ELR (cell line): ENCODE results near the gene SEPTIN2.
A peak's percentile ranks its signal among the peaks of the same experiment; 100 is the strongest.

Experiments used
- DNase-seq: peaks from one replicate; pipeline ENCODE4 v3.0.0-alpha.2; 2015; ENCODE audit warnings: low read depth

The SEPTIN2 gene

DNA sequence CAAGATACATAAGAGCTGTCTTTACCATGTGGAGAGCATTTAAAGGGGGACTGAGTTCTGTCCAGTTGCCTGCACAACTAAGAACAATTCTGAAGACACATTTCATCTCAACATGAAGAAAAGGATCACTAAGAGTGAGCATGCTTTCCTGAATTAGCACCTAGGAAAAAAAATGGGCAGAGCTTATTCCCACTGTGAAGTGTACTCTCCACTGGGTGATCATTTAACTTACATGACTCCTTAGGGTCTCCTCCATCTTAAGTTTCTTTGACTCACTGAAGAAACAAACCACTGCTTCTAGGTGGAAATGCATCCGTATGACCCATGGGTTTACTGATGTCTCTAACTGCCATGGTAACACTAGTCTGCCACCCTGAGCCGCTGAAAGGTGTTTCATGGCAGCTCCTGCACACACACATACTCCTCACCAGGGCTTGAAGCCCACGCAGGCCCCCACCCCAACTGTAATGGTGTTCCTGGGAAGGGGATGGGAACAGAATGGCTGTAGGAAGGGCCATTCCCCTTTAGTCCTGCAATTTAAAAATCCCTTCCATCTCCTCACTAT, 27.3 kb upstream of the SEPTIN2 start:
- DNase-seq: no peak

DNA sequence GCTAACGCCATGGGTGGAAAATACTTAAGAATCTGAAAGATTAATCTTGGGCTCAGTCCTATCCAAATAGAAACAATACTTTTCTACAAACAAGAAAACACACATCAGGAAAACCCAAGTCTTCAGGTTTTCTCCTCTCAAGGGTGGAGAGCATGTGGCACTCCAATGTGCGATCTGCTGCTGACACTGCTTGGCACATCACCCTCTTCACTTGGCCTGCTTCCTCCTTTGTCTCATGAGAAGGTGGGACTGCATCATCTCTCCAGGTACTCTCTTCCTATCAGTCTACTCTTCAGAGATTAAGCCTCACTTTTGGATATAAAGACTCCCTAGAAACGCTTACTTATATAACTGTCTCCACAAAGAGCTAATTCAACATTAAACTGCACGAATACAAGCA, 26.7 kb upstream of the SEPTIN2 start:
- no peak for DNase-seq

DNA sequence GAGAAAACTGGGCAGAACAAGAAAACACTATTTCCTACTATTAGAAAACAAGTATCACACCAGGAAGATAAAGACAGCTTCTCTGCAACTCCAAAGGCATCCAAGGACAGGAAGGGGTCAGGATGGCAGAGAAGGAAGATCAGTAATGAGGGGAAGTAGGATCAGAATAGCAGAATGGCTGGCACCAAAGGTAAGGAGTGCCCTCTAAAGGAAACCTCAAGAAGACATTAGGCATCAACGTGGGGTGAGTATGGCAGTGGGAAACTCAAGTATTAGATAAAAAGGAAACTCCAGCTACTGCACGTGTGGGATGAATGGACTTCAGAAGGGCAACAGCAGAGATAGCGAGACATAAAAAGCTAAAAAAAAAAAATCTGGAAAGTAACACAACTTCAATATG, 26.1 kb upstream of the SEPTIN2 start:
- no peak for DNase-seq

DNA sequence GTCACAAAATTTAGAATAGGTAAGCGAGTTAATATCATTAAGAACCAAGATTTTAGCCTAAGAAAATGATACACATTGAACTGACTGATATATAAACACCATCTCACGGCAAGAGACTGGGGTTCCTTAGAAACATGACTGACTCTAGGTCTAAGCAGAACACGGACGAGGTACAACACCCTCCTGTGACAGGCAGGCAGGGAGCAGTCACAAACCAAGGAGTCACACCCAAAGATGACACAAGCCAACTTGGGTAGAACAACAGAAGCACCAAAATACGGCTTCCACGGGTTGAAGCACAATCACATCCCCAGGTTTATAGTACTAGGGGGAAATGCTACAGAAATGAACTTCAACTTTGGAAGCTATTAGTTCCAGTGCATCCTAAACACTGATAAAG, 24.6 kb upstream of the SEPTIN2 start:
- no peak for DNase-seq

DNA sequence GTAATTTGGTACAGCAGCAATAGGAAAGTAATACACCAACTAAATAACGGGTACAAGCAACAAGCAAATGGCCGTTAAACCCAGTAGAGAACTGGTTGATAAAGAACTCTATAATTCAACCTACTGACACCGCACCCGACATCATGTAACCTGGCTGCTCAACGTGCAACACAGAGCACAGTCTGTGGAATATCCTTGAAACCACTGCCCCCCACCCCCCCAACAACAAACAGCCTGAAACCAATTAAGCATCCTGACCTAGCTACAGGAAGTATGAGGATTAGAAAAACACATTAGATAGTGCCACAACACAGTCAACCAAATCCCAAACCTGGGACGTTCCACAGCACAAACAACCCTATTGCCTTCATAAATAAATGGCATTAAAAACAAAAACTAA, 23.7 kb upstream of the SEPTIN2 start:
- no peak for DNase-seq

DNA sequence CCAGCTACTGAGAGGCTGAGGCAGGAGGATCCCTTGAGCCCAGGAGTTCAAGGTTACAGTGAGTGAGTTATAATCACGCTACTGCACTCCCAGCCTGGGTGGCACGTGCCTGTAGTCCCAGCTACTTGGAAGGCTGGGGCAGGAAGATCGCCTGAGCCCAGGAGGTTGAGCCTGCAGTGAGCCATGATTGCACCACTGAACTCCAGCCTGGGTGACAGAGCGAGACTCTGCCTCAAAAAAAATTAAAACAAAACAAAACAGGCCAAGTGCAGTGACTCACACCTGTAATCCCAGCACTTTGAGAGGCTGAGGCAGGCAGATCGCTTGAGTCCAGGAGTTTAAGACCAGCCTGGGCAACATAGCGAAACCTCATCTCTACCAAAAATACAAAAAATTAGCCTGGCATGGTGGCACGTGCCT, 22.3 kb upstream of the SEPTIN2 start:
- DNase-seq: peak; percentile 63

DNA sequence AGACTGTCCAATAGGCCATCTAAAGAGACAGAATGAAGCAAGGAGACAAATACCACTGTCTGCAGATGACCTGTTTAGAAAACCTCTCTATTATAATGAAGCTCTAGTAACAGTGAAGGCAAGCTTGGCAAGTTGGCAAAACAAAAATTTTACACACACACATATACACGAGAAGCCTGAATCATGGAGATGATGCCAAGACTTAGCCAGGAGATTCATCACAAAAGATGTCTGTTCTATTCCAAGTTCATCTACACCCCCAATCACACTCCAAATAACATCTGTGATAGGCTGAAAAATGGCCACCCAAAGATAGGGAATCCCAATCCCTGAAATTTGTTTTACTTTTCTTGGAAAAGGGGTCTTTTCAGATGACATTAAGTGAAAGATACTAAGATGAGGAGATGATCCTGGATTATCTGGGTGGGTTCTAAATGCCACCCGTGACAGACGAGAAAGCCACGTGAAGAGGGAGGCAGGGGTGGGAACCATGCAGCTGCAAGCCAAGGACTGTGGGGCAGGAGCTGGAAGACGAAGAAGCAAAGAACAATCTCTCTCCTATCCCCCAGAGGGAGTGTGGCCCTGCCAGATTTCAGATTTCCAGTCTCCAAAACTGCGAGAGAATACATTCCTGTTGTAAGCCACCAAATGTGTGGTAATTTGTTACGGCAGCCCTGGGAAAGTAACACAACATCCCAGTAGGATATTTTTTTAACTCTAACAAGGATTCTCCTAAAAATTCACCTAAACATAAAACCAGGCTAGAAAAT, 20.2 kb upstream of the SEPTIN2 start:
- DNase-seq: no peak

DNA sequence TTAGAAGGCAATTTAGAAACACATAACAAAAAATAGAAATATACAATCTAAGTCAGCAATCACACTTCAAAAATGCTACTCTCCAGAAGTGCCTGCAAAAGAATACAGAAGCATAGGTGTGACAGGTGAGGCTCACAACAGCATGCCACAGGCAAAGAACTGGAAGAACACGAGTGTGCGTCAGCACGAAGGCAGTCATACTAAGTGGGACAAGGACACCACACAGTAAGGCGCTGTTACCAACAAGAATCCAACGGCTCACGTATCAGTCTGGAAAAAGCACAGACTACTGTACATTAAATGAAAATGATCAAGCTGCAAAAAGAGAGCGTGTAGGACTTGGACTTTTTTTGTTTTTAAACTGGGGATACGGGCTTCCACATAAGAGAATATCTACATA, 19.0 kb upstream of the SEPTIN2 start:
- no peak for DNase-seq

DNA sequence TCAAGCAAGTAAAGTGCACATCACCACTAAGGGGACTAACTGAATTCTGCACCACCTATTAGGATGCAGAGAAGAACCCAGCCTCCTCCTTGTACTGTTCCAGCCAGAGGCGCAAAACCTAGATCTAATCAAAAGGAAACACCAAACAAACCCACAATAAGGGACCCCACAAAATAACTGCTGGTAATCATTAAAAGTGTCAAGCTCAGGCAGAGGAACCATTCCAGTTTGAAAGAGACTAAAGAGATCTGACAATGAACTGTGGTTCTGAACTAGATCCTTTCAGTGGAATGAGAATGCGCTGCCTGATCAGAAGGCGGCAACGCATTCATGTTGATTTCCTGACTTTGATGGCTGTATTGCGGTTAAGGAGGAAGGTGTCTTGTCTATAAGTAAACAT, 17.1 kb upstream of the SEPTIN2 start:
- DNase-seq: no peak

DNA sequence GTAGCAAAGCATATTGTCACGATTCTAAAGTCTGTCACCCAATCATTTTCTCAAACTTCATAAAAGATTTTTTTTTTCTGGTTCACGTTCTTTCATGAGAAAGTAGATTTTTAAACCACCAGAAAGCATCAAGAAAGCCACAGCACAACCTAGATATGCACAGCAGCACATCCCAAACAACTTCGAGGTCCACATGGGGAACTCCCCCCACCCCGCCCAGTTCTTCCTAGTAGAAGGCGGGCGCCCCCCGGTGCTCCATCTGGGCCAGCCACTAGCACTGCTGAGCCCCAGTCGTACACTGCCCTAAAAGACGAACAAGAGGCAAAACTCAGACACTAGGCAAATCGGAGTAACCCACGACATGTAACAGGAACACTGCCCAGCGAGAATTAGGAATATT, 15.7 kb upstream of the SEPTIN2 start:
- no peak for DNase-seq

DNA sequence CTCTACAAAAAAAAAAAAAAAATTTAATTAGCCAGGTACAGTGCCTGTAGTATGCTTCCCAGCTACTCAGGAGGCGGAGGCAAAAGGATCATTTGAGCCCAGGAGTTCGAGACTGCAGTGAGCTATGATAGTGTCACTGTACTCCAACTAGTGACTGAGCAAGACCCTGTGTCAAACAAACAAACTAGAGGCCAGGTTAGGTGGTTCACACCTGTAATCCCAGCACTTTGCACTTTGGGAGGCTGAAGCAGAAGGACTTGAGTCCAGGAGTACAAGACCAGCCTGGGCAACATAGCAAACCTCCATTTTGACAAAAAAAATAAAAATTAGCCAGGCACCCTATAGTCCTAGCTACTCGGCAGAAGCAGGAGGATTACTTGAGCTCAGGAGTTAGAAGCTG, 13.6 kb upstream of the SEPTIN2 start:
- DNase-seq: no peak

DNA sequence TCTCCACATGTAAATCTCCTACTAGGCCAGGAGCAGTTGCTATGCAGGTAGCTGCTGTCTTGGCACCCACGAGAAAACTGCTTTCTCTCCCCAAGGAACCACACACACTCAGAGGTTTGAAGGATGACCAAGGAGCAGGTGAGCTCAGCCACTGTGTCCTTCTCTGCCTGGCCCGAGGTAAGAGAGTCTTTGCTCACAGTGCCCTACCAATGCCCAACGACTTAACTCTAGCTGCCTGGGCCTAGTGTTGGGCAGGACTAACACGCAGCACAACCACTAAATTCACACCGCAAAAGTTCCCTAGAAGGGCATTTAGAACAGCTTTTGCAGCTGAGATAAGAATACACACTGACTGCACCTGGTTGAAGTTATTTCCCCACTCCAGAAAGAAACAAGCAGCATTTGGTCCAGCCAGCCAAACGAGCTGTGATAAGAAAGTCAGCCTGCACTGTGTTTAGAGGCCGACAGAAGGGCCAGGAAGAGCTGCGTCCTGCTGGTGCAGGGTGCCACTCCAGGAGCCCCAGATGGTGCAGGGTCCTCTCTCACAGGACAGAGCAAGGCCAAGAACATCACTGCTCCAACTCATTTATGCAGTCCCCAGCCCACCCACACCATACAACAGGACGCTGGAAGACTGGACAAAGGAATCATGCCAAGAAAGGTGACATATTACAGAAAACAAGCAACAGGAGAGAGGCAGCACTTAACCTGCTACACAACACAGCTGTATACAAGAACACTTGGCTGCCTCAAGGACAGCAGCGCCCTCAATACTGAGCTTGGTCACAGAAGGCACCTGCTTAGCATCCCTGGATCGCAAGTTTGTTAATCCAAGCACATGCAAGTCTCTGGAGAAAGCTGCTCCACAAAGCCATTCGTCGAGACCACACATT, 12.7 kb upstream of the SEPTIN2 start:
- DNase-seq: no peak

DNA sequence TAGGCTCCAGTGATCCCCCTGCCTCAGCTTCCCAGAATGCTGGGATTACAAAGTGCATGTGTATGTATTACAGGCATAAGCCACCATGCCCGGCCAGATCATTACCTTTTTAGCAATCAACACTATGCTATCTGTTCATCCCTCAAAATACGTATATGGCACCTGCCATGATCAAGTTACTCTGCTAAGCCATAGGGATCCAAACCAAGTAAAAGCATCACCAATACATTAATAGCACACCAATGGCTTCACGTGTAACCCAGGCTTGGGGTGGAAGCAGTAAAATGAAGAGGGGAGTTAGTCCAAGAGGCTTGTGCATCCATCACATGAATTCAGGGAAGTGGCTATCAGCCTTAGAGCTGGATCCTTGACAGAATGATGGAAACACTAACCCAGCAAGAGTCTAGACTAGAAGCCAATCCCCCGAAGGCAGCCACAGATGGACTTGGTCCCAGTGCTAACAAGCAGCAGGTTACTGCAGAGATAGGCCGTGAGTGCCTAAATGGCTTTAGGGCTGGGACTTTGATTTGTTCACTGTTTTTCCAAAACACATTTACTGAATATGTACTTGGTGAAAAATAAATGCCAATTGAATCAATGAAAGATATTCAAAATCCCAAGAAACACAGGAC, 11.6 kb upstream of the SEPTIN2 start:
- no peak for DNase-seq

DNA sequence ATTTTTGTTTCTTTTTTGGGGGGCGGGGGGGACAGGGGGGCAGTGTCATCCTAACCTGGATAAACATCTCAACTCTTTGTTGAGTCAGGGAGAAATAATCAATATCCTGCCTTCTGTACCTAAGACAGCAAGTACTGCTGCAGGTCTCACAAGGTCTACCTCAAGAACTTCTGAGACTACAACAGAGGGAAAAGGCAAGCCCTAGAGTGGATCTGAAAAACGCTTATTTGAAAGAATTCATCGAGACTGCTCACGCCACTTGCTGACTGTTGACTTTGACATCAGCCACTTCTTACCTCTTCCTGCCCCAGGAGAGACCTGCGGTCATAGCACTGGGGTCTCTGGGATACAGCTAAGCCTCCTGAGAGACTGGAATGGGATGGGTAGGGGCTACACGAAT, 8.7 kb upstream of the SEPTIN2 start:
- DNase-seq: no peak

DNA sequence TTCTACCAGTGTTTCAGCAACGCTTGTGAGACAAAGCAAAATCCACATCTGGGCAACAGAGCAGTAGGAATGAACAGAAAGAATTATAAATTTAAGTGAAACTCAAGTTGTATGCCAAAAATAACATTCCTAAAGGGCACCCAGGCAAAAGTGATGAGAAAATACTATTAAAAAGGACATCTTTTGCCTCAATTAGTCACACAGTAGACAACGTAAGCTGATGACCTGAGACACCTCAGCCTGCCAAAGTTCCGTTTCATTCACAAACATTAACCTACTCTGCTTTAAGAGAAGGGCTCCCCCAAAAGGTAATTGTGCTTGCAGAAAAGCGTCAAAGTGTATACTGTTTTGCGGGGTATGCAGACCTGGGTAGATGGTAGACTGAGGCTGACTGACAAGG, 7.5 kb upstream of the SEPTIN2 start:
- no peak for DNase-seq

DNA sequence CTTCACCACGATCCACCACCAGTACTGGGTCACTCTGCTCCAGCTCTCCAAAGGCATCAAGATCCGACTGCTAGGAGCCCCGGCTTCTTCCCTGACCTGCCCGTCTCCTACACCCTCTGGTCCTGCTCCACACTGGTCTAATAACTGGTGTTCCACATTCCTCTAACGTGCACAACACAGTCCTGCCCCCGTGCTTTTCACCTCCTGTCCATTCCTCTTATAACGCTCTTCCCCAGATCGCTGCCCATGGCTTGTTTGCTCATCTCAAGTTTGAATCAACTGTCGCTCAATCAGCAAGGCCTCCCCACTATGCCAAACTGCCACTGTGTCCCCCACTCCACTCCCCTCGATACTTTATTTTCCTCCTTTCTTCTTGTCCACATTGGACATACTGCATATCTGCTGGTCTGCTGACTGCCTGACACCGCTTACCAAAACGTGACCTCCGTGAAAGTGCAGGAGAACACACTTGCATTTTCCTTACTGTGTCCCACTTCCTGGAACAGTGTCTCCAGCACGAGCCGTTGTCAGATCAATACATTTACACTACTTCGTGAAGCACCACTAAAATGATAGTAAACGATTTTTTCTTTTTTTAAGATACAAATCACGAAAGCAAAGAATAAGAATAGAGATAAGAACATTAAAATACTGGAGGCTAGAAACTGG, 6.8 kb upstream of the SEPTIN2 start:
- no peak for DNase-seq

DNA sequence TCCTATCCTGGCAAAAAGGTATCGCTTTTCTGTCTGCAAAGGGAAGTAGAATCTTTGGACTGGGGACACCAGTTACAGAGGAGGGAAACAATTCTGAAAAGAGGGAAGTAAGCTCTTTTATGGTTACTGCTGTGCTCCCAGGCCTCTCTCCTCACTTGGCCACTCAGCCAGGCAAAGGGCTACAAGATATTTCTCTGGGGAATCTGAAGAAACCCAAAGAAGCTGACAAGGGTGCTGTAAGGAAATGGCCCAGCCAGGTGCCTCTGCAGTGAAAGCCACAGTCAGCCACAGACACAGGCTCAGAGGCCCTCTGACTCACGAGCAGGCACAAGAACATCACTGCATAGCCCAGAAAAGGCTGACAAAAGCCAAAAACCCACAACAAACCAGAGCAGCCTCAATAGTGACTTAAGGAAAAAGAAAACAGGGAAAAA, 6.0 kb upstream of the SEPTIN2 start:
- peak; percentile 65 for DNase-seq

DNA sequence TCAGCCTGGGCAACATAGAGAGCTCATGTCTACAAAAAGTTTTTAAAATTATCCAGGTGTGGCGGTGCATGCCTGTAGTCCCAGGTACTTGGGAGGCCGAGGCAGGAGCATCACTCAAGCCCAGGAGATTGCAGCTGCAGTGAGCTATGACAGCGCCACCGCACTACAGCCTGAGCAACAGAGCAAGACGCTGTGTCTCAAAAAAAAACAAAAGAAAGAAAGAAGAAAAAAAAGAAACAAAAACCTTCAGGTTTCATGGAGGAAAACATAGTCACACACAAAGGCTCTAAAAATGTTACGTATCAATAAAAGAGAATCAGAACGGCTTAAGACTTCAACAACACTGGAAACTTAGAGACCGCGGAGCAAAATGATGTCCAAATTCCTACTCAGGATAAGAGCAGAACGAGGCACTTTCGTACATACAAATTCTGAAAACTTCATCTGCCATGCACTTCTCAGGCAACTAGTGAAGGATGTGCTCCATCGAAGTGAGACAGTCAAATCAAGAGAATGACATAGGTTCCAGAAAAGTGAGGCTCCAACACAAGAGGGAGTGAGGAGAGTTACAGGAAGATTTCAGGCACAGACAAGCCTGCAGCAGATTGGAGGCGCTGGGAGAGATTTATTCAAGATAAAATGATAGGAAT, 4.7 kb upstream of the SEPTIN2 start:
- DNase-seq: no peak

DNA sequence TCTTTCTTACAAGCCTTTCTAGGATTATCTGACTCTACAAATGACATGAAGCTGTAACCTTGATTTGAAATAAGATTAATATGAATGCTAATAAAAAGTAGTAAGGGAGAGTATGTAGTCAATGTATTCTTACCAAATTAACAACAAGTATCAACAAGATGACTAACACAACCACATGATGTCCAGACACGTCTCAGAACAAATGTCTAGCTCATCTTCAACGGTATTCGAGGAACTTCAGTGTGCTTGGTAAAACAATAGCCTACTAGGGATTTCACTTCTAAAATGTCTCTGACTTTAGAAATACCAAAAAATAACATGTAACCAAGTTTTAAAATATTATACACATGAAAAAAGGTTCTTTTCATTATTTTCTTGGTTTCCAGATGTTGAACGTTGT, 3.6 kb upstream of the SEPTIN2 start:
- DNase-seq: peak; percentile 46

DNA sequence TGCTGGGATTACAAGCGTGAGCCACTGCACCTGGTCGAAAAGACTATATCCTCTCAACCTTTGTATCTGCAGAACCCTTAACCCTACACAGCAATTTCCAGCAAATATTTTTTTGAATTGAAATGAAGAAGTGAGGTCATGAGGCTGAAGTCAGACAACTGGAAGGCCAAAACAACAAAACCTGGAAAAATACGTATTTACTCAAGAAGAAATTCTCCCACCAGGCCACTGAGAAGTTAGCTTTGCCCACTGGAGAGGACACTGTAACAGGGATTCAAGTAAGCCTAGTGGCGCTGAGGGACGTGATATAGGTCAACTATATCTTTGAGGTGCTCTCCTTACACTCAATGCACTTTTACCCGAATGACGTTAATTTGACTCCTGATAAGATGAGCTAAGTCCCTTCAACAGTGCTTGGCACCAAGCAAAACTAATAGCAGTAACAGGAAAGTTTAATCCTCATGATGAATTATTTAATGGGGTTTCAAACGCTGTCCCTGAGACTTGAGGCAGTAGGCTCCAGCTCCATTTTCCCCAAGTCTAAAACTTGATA, 2.1 kb upstream of the SEPTIN2 start:
- no peak for DNase-seq
